ENCODE results near the gene DPF1. TPM values are rescaled to one million over a fixed set of nuclear protein-coding genes. Genes with fewer than 3 reads are reported as not detected.

The DPF1 gene
- total and polyA plus RNA-seq, 10 of the 15 experiments (the other 5 are each of a cell fraction or from before 2014, with no cell fraction given), result 0.11 to 4.3 (median 2.4) TPM

GRCh38 chr19:38216785-38217641 is 7.0 kb downstream of the DPF1 start:
- FAIRE-seq (no peak), ATAC-seq (no peak), DNase-seq (ENCODE audit: low read depth, low spot score) (no peak)
- Histone ChIP-seq H3K4me2 (ENCODE audit: control insufficient read depth, insufficient read depth) (no peak overlapping the region), H3K27ac (ENCODE audit: control insufficient read depth, insufficient read depth) (no peak overlapping the region), H3K4me1 (ENCODE audit: control insufficient read depth, insufficient read depth, low read length) (peaks cover 11% of the 10 kb centered on the region), H3K36me3 (ENCODE audit: control insufficient read depth in 2 of 2, insufficient read depth in 2 of 2, low read length in 1 of 2) (no peaks in the 10 kb centered on the region), H2AFZ (ENCODE audit: control insufficient read depth, low read depth, low read length) (no peak overlapping the region), H4K20me1 (ENCODE audit: control insufficient read depth, insufficient read depth) (no peaks in the 10 kb centered on the region), H3K79me2 (ENCODE audit: control insufficient read depth, insufficient read depth, low read length) (no peaks in the 10 kb centered on the region), H3K27me3 (replicated peaks in 1 of 2; ENCODE audit: control insufficient read depth in 2 of 2, insufficient read depth in 2 of 2, low read length in 1 of 2) (no peaks in the 10 kb centered on the region), H3K9ac (ENCODE audit: control insufficient read depth, insufficient read depth, low read length) (no peak overlapping the region), H3K9me3 (replicated peaks; ENCODE audit: control insufficient read depth, insufficient read depth, low read length) (no peaks in the 10 kb centered on the region), H3K4me3 (no peak overlapping the region)
- no peak for TF ChIP-seq LARP7 (IDR thresholded peaks at IDR 0.05)
- TF ChIP-seq, protein P1, sequence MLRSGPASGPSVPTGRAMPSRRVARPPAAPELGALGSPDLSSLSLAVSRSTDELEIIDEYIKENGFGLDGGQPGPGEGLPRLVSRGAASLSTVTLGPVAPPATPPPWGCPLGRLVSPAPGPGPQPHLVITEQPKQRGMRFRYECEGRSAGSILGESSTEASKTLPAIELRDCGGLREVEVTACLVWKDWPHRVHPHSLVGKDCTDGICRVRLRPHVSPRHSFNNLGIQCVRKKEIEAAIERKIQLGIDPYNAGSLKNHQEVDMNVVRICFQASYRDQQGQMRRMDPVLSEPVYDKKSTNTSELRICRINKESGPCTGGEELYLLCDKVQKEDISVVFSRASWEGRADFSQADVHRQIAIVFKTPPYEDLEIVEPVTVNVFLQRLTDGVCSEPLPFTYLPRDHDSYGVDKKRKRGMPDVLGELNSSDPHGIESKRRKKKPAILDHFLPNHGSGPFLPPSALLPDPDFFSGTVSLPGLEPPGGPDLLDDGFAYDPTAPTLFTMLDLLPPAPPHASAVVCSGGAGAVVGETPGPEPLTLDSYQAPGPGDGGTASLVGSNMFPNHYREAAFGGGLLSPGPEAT (IDR thresholded peaks at IDR 0.05; ENCODE audit: low read depth), result no peak
- no peak for TF ChIP-seq GABPA (IDR thresholded peaks at IDR 0.05; ENCODE audit: low read depth)
- no peak for TF ChIP-seq MXI1 (IDR thresholded peaks at IDR 0.05; ENCODE audit: low read depth, low read length)
- no peak for TF ChIP-seq ASH2L (IDR thresholded peaks at IDR 0.05; ENCODE audit: borderline replicate concordance, low read depth)
- no peak for TF ChIP-seq STAT1 (conservative IDR thresholded peaks at IDR 0.05)
- no peak for TF ChIP-seq CHD1 (IDR thresholded peaks at IDR 0.05; ENCODE audit: low read depth, low read length)
- no peak for TF ChIP-seq JUND (IDR thresholded peaks at IDR 0.05; ENCODE audit: low read depth, low read length)
- BruUV-seq (replicated peaks), result no TSS peak
- ChIA-PET SMC1A (ENCODE audit: uncharacterized antibody, unreplicated experiment) (no interaction called here), CTCF (interaction anchor here (0.9 to 1.0 kb wide), 2 partner anchors 10 to 315 kb away, joined by 3 to 4 read pairs; no protein-coding TSS in a partner anchor), POLR2A (no interaction called here), RAD21 (ENCODE audit: unreplicated experiment) (no interaction called here)
- WGBS (ENCODE audit: insufficient coverage, insufficient replicate concordance, low lambda C conversion rate, missing lambda C conversion rate), result 57% methylated on average over 13 of the region's 26 CpGs
- intact Hi-C loops (cut with micrococcal nuclease; ENCODE audit: unreplicated experiment), result no loop called here
- in situ Hi-C loops (cut with MboI), result no loop called here
